NCI-H345 treated with DMSO at 0.1 percent for 48 hours (cell line): ENCODE measurements around the gene AGBL1.

ENCODE experiments used
- DNase-seq: peaks from one replicate; lab custom pipeline; 2025; ENCODE audit not compliant: unreplicated experiment; lab: John Stamatoyannopoulos, UW

AGBL1 gene

GRCh38 chr15:86235667-86236066, 156.0 kb downstream of the AGBL1 start:
- no peak for DNase-seq

- no peak for DNase-seq
Measured at GRCh38 chr15:86236356-86237110, 156.9 kb downstream of the AGBL1 start.

DNA sequence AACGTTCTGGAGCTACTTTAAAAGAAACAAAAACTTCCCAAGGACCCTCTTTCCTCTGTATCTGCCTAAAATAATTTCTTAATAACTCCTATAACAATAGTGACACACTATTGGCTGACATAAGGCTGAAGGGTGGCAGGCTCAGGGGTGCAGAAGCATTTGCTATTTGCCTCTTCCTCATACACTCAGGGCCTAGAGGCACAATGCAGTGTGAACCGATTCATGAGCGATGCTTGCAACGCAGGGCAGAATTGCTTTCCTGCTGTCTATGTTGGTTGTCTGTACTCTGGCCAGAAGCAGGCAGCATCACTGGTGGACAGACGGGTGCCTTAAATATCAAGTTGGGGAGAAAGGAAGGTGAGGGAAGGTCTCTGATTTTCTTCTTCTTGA, 157.4 kb downstream of the AGBL1 start:
- no peak for DNase-seq

GRCh38 chr15:86247249-86247955, 167.7 kb downstream of the AGBL1 start:
- DNase-seq: no peak

- no peak for DNase-seq
Measured at GRCh38 chr15:86255247-86255646, 175.6 kb downstream of the AGBL1 start.

DNA sequence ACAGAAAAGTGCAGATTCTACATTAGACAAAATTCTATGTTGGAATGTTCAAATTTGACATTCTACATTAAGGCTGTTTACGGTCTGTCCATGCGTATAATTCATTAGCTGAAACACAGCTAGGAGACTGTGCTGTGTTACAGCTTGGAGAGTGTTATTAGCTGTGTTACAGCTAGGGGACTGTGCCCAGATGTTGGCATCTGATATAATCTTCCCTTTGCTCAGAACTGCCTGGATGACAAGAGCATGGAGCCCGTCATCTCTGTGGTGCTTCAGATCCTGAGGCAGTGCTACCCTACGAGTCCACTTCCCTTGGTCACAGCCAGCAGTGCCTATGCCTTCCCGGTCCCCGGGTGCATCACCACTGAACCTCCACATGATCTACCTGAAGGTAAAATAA, 177.0 kb downstream of the AGBL1 start:
- DNase-seq: no peak

DNA sequence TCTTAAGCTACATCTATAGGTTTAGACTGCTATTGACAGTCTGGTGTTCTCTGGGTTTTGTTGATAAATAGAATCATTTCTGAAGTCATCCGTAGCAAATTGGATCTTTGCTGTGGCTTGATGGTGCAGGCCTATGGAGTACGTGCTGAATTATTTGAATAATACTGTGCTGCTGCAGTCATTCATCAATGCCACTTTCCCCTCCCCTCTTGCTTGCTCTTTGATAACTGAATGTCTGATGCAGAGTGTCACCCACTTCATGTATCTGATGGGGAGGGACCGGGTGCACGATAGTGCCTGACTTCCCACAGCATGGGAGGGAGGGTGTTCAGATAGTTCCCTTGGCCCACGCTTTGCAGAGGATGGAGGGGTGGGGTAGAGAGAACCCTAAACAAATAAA, 179.9 kb downstream of the AGBL1 start:
- peak; percentile 7 for DNase-seq

- no peak for DNase-seq
Measured at GRCh38 chr15:86263230-86263629, 183.6 kb downstream of the AGBL1 start.

DNA sequence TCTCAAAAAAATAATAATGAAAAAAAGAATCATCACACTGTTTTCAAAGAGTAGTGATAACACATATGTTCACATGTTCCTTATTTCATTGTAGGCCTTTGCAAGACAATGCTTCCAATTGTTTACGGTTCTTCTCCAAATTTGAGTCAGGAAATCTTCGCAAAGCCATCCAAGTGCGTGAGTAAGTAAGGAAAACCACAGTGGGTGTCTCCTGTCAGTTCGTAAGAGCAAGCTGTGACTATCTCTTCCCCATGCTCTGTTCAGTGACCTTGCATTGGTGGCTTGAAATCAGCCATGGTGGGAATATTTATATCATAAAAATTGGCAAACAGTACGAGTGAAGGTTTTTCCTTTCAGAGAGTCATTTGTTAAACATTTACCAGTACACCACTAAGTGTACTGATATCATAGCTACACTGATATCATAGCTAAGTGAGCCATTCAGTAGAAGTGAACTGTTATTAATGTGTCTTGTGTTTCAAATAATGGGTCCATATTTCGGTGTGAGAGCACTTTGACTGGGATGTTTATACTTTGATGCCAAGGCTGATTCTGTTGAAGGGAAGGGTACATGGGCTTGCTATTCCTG, 187.3 kb downstream of the AGBL1 start:
- no peak for DNase-seq

- no peak for DNase-seq
Measured at GRCh38 chr15:86267892-86268291, 188.2 kb downstream of the AGBL1 start.

- DNase-seq: no peak
Measured at GRCh38 chr15:86268558-86268957, 188.9 kb downstream of the AGBL1 start.

DNA sequence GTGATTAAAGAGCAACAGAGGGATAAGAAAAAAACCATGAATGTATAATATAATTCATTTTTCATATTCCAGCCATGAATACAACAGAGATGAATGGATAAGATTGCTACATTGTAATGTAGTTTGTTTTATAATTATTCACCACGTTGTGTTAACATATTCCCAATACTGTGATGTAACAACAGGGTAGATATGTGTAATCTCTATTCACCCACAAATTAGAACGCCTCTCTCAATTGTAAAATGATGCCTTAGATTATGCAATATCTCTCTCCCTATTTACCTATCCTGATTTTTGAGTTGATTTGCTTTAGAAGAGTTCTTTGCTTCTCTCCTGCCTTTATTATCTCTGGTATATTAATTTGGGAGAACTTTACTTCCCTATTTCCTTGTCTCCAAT, 193.6 kb downstream of the AGBL1 start:
- DNase-seq: no peak

DNA sequence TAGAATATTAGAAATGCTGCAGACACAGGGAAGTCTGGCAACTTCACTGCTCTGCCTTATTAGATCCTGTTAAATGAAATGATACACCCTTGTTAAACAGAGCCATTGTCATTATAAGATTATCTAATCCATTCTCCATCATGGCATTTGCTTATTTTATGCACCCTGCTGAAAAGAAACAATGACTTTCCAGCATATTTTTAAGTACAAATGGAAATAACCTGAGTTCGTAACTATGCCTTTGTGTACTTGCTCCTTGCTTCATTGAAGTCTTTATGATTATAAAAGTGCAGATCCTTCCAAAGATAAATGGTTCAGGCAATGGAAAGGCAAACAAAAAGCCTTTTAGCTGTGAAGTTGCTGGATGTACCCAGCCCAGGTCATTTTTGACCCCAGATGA, 195.7 kb downstream of the AGBL1 start:
- DNase-seq: no peak

- DNase-seq: no peak
Measured at GRCh38 chr15:86278586-86278985, 198.9 kb downstream of the AGBL1 start.

- DNase-seq: no peak
Measured at GRCh38 chr15:86284635-86285034, 205.0 kb downstream of the AGBL1 start.

DNA sequence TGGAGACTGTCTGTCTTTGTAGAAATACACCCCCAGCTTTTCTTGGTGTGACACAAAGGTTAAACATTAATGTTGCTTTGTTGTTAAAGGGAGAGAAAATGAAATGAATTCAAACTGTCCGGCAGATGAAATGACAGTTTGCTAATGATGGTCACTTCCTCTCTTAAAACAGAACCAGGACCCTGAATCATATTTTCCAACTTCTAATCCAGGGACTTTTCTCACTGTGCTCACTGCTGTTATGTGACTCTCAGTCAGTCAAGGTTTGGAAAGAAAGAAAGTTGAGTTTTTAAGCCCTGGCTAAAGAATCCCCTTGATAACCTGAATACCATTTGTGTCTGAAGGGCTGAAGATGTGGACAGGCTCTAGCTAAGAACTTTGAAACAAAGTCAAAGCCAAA, 215.8 kb downstream of the AGBL1 start:
- DNase-seq: no peak

- DNase-seq: no peak
Measured at GRCh38 chr15:86296769-86297168, 217.1 kb downstream of the AGBL1 start.

DNA sequence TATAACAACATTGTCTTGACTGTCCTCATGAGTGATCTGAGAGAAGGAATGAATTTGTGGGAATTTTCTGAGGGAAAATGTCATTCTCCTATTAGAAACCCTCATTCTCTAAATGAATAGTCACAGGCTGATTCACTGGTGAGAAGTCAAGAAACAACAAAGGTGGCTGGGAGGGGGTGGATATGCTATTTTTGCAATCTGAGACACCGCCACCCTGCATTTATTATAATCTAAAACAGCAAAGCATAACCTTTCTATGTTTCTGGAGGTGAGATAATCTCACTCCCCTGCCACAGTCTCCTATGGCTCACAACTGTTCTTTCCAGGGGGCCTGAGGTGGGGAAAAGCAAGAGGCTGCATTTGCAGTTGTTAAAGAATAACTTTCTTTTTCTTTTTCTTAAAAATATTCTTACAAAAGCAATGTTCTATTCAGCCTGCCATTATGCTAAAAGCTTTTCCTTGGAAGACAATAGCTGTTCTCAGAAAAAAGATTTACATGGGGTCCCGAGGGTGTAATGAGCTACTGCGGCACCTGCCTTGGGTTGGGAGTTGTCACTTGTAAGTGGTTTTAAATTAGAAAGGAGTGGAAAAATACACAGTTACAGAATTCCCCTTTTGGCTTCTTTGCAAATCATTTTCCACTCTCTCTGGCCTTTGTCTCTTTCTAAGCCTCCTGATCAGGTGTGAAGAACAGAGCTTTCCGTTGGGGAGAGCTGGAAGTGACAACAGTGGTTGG, 220.9 kb downstream of the AGBL1 start:
- no peak for DNase-seq

GRCh38 chr15:86311568-86312280, 232.1 kb downstream of the AGBL1 start:
- DNase-seq: no peak

DNA sequence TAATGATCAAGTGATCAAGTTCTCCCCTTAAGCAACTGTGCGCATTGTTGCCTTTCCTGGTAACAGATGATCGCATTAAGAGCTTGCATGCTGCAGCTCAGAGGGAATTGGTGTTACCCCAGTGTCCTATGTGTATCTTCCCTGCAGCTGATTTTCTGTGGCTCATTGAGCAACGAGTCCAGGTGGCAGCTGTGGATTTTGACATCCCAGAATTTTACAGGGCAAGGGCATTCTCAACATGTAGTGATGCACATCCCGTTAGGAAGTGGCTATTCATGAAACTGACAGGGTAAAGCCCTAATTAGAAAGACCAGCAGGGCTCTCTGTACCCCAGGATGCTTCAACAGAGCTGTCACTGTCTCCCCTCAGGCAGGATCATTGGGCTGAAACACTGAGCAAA, 232.8 kb downstream of the AGBL1 start:
- DNase-seq: no peak

- DNase-seq: no peak
Measured at GRCh38 chr15:86316216-86316615, 236.5 kb downstream of the AGBL1 start.
